ENCODE data around the gene MATR3. TPM values are rescaled to one million over a fixed set of nuclear protein-coding genes. Genes with fewer than 3 reads are reported as not detected.

MATR3 gene
- total and polyA plus RNA-seq, 10 of the 15 experiments (the other 5 are each of a cell fraction or from before 2014, with no cell fraction given), result 134 to 401 (median 221) TPM

DNA sequence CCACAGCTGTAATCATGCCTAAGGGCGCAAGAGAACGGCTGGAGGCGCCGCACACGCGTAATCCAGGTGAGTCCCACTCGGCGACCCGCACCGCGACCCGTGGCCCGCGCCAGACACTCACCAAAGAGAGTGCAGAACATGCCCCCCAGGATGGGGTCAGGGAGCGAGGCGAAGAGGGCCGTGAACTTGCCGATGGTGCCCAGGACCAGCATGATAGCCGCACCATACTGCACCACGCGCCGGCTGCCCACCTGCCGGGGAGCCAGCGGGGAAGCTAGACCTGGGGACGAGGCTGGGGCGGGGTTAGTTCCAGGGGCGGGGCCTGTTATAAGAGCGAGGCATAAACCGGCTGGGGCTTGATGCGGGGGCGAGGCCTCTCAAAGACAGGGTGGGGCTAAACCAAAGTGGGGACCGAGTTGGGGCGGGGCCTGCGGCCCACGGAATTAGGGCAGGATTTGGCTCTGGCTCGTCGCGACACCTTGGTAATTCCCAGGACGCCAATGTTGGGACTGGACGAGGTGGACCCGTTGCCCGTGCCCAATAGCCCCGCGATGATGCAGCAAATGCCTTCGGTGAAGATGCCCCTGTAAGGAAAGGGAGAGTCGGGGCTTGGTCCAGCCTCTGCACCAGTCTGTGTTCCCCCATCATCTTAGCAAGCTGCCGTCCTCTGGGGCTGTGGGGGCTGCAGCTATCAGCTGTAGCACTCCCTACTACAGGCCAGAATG, 84.7 kb downstream of the MATR3 start:
- WGBS (ENCODE audit: insufficient coverage, insufficient replicate concordance, low lambda C conversion rate, missing lambda C conversion rate), result 91% methylated on average over 26 of the region's 47 CpGs
- H3K9me3 ChIP-seq (replicated peaks; ENCODE audit: control insufficient read depth, insufficient read depth, low read length), result no peaks in the 10 kb centered on the region
- in situ Hi-C loops (cut with MboI) (no loop called here), intact Hi-C loops (cut with micrococcal nuclease; ENCODE audit: unreplicated experiment) (no loop called here)
- TF ChIP-seq YY1 (IDR thresholded peaks at IDR 0.05; ENCODE audit: low read depth, low read length) (no peak), POLR2A (IDR thresholded peaks at IDR 0.05; ENCODE audit: low read depth, low read length) (0 out of 2 replicates have a peak, but pooled peaks have one; percentile 30)
- H3K27ac ChIP-seq (ENCODE audit: control insufficient read depth, insufficient read depth), result no peak overlapping the region
- no peak overlapping the region for H3K9ac ChIP-seq (ENCODE audit: control insufficient read depth, insufficient read depth, low read length)
- no peak for DNase-seq (ENCODE audit: low read depth, low spot score)
- ChIA-PET SMC1A (ENCODE audit: uncharacterized antibody, unreplicated experiment) (interaction anchor here (1.1 kb wide), 1 partner anchor 36 kb away, joined by 3 read pairs; the partner anchor contains the start of gene PAIP2), CTCF (interaction anchor here (0.9 kb wide), 1 partner anchor 9 kb away, joined by 3 read pairs; no protein-coding TSS in a partner anchor), RAD21 (ENCODE audit: unreplicated experiment) (interaction anchor here (0.5 kb wide), 1 partner anchor 112 kb away, joined by 3 read pairs; no protein-coding TSS in a partner anchor), POLR2A (interaction anchor here (0.5 to 1.4 kb wide), 4 partner anchors 10 to 127 kb away, joined by 3 to 4 read pairs (median 4); partner anchors contain the start of gene MZB1)
- H3K79me2 ChIP-seq (ENCODE audit: control insufficient read depth, insufficient read depth, low read length), result no peaks in the 10 kb centered on the region
- no peak overlapping the region for H3K4me2 ChIP-seq (ENCODE audit: control insufficient read depth, insufficient read depth)
- no peak for ATAC-seq
- no peak overlapping the region for H3K4me3 ChIP-seq
- H4K20me1 ChIP-seq (ENCODE audit: control insufficient read depth, insufficient read depth), result no peaks in the 10 kb centered on the region
- FAIRE-seq, result no peak
- no peaks in the 10 kb centered on the region for H3K27me3 ChIP-seq (replicated peaks in 1 of 2; ENCODE audit: control insufficient read depth in 2 of 2, insufficient read depth in 2 of 2, low read length in 1 of 2)
- no peaks in the 10 kb centered on the region for H3K36me3 ChIP-seq (ENCODE audit: control insufficient read depth in 2 of 2, insufficient read depth in 2 of 2, low read length in 1 of 2)
- H3K4me1 ChIP-seq (ENCODE audit: control insufficient read depth, insufficient read depth, low read length), result no peaks in the 10 kb centered on the region
- no peak overlapping the region for H2AFZ ChIP-seq (ENCODE audit: control insufficient read depth, low read depth, low read length)
- no TSS peak for BruUV-seq (replicated peaks)

DNA sequence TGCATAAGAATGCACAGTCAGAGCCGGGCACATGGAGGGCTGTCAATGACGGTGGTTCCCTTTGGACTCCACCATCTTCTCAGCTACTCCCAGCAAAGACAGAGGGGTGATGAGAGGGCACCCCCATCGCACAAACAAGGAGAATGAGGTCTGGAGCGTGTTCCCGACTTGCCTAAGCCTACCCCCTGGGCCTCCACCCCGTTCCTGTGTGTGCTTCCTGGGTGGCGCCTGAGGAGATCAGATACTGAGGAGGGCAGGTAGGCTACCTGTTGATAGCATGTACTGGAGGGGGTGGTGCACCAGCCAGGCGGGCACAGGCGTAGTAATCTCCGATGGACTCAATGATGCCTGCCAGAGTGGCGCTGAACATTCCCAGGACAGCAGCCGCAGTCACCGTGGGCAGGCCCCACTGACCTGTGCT, 85.4 kb downstream of the MATR3 start:
- FAIRE-seq, result no peak
- Histone ChIP-seq H3K4me1 (ENCODE audit: control insufficient read depth, insufficient read depth, low read length) (no peaks in the 10 kb centered on the region), H3K9ac (ENCODE audit: control insufficient read depth, insufficient read depth, low read length) (no peak overlapping the region), H3K4me3 (no peak overlapping the region), H3K4me2 (ENCODE audit: control insufficient read depth, insufficient read depth) (no peak overlapping the region), H3K27ac (ENCODE audit: control insufficient read depth, insufficient read depth) (no peak overlapping the region), H4K20me1 (ENCODE audit: control insufficient read depth, insufficient read depth) (no peaks in the 10 kb centered on the region), H3K9me3 (replicated peaks; ENCODE audit: control insufficient read depth, insufficient read depth, low read length) (no peaks in the 10 kb centered on the region), H2AFZ (ENCODE audit: control insufficient read depth, low read depth, low read length) (no peak overlapping the region), H3K27me3 (replicated peaks in 1 of 2; ENCODE audit: control insufficient read depth in 2 of 2, insufficient read depth in 2 of 2, low read length in 1 of 2) (no peaks in the 10 kb centered on the region), H3K36me3 (ENCODE audit: control insufficient read depth in 2 of 2, insufficient read depth in 2 of 2, low read length in 1 of 2) (no peaks in the 10 kb centered on the region), H3K79me2 (ENCODE audit: control insufficient read depth, insufficient read depth, low read length) (no peaks in the 10 kb centered on the region)
- WGBS (ENCODE audit: insufficient coverage, insufficient replicate concordance, low lambda C conversion rate, missing lambda C conversion rate), result 94% methylated on average over 13 of the region's 13 CpGs
- ChIA-PET SMC1A (ENCODE audit: uncharacterized antibody, unreplicated experiment) (no interaction called here), CTCF (interaction anchor here (0.9 kb wide), 1 partner anchor 8 kb away, joined by 3 read pairs; no protein-coding TSS in a partner anchor), RAD21 (ENCODE audit: unreplicated experiment) (no interaction called here), POLR2A (interaction anchor here (0.5 to 1.0 kb wide), 2 partner anchors 54 to 128 kb away, joined by 3 to 4 read pairs; no protein-coding TSS in a partner anchor)
- DNase-seq (ENCODE audit: low read depth, low spot score), result no peak
- TF ChIP-seq TCF7 (IDR thresholded peaks at IDR 0.05; ENCODE audit: borderline replicate concordance), result no peak
- TF ChIP-seq RCOR1 (conservative IDR thresholded peaks at IDR 0.05; ENCODE audit: low read depth, low read length), result no peak
- TF ChIP-seq, protein P1, sequence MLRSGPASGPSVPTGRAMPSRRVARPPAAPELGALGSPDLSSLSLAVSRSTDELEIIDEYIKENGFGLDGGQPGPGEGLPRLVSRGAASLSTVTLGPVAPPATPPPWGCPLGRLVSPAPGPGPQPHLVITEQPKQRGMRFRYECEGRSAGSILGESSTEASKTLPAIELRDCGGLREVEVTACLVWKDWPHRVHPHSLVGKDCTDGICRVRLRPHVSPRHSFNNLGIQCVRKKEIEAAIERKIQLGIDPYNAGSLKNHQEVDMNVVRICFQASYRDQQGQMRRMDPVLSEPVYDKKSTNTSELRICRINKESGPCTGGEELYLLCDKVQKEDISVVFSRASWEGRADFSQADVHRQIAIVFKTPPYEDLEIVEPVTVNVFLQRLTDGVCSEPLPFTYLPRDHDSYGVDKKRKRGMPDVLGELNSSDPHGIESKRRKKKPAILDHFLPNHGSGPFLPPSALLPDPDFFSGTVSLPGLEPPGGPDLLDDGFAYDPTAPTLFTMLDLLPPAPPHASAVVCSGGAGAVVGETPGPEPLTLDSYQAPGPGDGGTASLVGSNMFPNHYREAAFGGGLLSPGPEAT (IDR thresholded peaks at IDR 0.05; ENCODE audit: low read depth), result no peak
- peak; percentile 27; the same call in 1 of the 2 replicates for TF ChIP-seq POLR2A (IDR thresholded peaks at IDR 0.05; ENCODE audit: low read depth, low read length)
- TF ChIP-seq KDM1A (IDR thresholded peaks at IDR 0.05; ENCODE audit: borderline replicate concordance), result no peak
- TF ChIP-seq TCF3 (IDR thresholded peaks at IDR 0.05; ENCODE audit: borderline replicate concordance, insufficient read depth, low read depth, low read length), result no peak
- in situ Hi-C loops (cut with MboI), result no loop called here
- BruUV-seq (replicated peaks), result no TSS peak
- intact Hi-C loops (cut with micrococcal nuclease; ENCODE audit: unreplicated experiment), result no loop called here
- no peak for ATAC-seq
